Stomach smooth muscle (tissue), 2 donors: ENCODE data around the gene FLT4.
"Not testable (repeated sequence)": the region's sequence is repeated elsewhere in the genome, so short reads cannot be mapped to it uniquely, and the experiment has no call there.

Experiments used
- H3K27ac ChIP-seq: one replicate; pipeline ENCODE4 v1.7.0; 2013; ENCODE audit warnings: mild to moderate bottlenecking, low read length, inconsistent platforms
- H3K27me3 ChIP-seq, 2 donors: one replicate each; pipeline ENCODE4 v1.7.0; 2013; ENCODE audit warnings: low read length in 2 of 2; ENCODE audit not compliant: insufficient read depth in 2 of 2, control insufficient read depth in 1 of 2
- H3K36me3 ChIP-seq, 2 donors: one replicate each; pipeline ENCODE4 v1.7.0; 2013; ENCODE audit warnings: low read length in 2 of 2; ENCODE audit not compliant: control insufficient read depth in 2 of 2, insufficient read depth in 2 of 2
- H3K4me1 ChIP-seq: one replicate; pipeline ENCODE4 v1.7.0; 2013; ENCODE audit warnings: low read length; ENCODE audit not compliant: control insufficient read depth, insufficient read depth
- H3K4me3 ChIP-seq, 2 donors: one replicate each; pipeline ENCODE4 v1.7.0; 2013; ENCODE audit warnings: low read length in 2 of 2
- H3K9ac ChIP-seq, 2 donors: one replicate each; pipeline ENCODE4 v1.7.0; 2013; ENCODE audit warnings: low read length in 2 of 2, mild to moderate bottlenecking in 1 of 2
- H3K9me3 ChIP-seq, 2 donors: one replicate each; pipeline ENCODE4 v1.7.0; 2013; ENCODE audit warnings: low read length in 2 of 2; ENCODE audit not compliant: control insufficient read depth in 2 of 2
- donor health status: healthy.
- donor health status: Pancreatic carcinoma.

The FLT4 gene

DNA sequence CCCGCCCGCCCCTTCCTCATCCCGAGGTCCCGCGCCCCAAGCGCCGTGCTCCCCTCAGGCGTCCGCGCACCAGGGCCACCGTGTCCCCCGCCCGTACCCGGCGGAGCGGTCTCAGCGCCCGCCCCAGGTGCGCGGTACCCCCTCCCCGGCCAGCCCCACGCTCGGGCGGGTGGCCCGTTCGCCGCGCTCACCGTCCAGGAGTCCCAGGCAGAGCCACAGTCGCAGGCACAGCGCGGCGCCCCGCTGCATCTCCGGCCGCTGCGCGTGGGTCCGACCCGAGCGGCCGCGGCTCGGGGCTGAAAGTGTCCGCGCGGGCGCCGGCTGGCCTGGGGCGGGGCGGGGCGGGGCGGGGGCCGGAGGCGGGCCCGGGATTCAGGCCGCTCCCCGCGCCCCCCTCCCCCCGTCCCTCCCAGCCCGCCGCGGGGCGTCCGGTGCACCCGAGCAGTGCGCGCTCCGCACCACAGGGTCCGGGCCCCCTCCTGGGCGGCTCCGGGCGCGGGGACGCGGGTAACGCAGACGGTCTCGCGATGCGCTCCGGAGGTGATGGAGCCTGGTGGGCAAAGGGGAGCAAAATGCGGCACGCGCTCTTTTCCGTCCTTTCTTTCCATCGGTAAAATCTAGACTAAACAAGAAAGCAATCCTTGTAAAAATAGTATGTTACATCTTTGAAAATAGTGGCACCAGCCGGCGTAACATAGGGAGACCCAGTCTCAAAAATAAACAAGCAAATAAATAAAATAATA lies at the start of gene FLT4:
FLT4 (minus strand) TSS at position 304 of the 743 bp plus-strand sequence; CDS start at position 249, 55 bp downstream.
- Histone ChIP-seq H3K9me3 (no peaks in the 10 kb centered on the region), H3K27me3 (peaks cover 23 to 52% of the 10 kb centered on the region in 2 donors), H3K4me3 (peak within 1 kb of the TSS; percentile 19 to 64), H3K36me3 (no peaks in the 10 kb centered on the region), H3K9ac (no peak within 1 kb of the TSS), H3K4me1 (peaks cover 16% of the 10 kb centered on the region), H3K27ac (no peak within 1 kb of the TSS)

DNA sequence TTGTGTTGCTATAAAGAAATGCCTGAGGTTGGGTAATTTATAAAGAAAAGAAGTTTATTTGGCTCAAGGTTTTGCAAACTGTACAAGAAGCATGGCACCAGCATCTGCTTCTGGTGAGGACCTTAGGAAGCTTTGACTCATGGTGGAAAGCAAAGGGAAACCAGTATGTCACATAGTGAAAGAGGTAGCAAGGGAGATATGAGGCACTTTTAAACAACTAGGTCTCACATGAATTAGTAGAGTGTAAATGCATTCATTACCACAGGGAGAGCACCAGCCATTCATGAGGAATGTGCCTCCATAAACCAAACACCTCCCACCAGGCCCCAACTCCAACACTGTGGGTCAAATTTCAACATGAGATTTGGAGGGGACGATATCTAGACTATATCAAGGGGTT lies 49.6 kb upstream of the FLT4 start:
- Histone ChIP-seq H3K9ac (no peak overlapping the region), H3K36me3 (no peaks in the 10 kb centered on the region), H3K27ac (no peak overlapping the region), H3K9me3 (peaks cover 0 to 7% of the 10 kb centered on the region in 2 donors), H3K4me3 (no peak overlapping the region), H3K27me3 (peaks cover 0 to 2% of the 10 kb centered on the region in 2 donors), H3K4me1 (no peaks in the 10 kb centered on the region)

DNA sequence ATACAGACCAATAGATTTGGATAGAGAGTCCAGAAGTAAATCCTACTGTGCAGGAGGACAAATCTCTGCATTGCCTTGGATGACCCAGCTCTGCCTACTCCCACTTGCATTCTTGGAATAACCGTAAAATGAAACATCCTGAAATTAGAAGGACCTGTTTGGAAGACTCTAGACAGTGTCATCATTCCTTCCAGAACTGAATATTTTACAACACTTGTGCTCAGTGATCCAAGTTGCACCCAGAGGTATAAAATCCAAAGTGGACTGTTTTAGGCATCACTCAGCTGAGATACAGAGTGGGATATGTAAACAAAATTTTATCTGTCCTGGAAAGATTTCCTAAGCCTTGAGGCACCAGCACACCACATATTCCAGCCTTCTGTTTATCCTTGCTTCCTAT lies 46.7 kb upstream of the FLT4 start:
- no peaks in the 10 kb centered on the region for H3K4me1 ChIP-seq
- H3K9me3 ChIP-seq, result peaks cover 0 to 4% of the 10 kb centered on the region in 2 donors
- H3K27me3 ChIP-seq, result peaks cover 0 to 4% of the 10 kb centered on the region in 2 donors
- H3K4me3 ChIP-seq, result no peak overlapping the region
- no peaks in the 10 kb centered on the region for H3K36me3 ChIP-seq
- no peak overlapping the region for H3K27ac ChIP-seq
- H3K9ac ChIP-seq, result no peak overlapping the region

DNA sequence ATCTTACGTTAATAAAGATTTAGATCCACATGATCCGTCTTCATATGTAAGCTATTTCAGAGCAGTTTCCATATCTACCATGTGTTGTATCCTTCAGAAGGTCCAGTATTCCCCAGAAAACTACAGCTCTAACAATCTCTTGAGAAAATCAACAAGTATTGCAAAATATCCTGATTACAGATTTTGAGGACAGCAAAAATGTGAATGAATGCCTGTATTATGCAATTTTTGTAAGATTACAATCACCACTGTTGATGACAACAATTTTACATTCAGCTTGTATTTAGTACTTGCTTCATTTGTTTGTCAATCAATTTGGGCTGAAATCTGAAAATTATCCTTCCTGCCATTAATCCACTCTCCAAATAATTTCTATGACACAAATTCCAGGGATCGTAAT lies 43.0 kb upstream of the FLT4 start:
- H3K4me1 ChIP-seq, result no peaks in the 10 kb centered on the region
- no peaks in the 10 kb centered on the region for H3K36me3 ChIP-seq
- H3K9me3 ChIP-seq, result peaks cover 0 to 4% of the 10 kb centered on the region in 2 donors
- H3K27me3 ChIP-seq, result peaks cover 3 to 8% of the 10 kb centered on the region in 2 donors
- H3K9ac ChIP-seq, result no peak overlapping the region
- no peak overlapping the region for H3K27ac ChIP-seq
- H3K4me3 ChIP-seq, result no peak overlapping the region

DNA sequence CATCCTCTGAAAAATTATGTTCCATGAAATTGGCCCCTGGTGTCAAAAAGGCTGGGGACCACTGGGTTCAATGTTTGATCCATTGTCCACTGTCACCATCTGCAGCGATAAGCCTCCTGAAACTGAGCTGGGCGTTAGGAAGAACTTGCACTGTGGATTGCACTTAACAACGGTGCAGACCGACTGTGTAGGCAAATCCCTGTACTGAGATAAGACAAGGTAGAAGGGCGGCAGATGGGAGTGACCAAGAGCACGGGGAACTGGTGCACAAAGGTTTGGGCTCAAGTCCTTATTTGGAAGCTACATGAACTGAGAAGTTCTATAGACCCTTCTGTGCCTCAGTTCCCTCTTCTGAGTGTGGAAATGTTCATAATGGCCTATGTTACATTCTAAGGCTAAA lies 41.6 kb upstream of the FLT4 start:
- Histone ChIP-seq H3K27me3 (peaks cover 3 to 10% of the 10 kb centered on the region in 2 donors), H3K9me3 (peaks cover 0 to 2% of the 10 kb centered on the region in 2 donors)

DNA sequence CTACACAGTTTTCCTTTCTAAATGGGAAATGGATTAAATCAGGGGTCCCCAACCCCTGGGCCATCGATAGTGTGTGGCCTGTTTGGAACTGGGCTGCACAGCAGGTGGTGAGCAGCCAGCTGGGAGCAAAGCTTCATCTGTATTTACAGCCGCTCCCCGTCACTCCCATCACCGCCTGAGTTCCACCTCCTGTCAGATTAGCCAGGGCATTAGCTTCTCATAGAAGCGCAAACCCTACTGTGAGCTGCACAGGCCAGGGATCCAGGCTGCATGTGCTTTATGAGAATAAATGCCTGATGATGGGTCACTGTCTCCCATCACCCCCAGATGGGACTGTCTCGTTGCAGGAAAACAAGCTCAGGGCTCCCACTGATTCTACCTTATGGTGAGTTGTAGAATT lies 41.2 kb upstream of the FLT4 start:
- H3K4me1 ChIP-seq, result no peaks in the 10 kb centered on the region
- peaks cover 3 to 10% of the 10 kb centered on the region in 2 donors for H3K27me3 ChIP-seq
- H3K27ac ChIP-seq, result no peak overlapping the region
- H3K4me3 ChIP-seq, result no peak overlapping the region
- H3K9me3 ChIP-seq, result no peaks in the 10 kb centered on the region
- H3K36me3 ChIP-seq, result no peaks in the 10 kb centered on the region
- H3K9ac ChIP-seq, result no peak overlapping the region

More for the DNA sequence above, 41.6 kb upstream of the FLT4 start:
- H3K36me3 ChIP-seq, result no peaks in the 10 kb centered on the region
- no peaks in the 10 kb centered on the region for H3K4me1 ChIP-seq
- no peak overlapping the region for H3K4me3 ChIP-seq
- H3K27ac ChIP-seq, result no peak overlapping the region
- no peak overlapping the region for H3K9ac ChIP-seq

DNA sequence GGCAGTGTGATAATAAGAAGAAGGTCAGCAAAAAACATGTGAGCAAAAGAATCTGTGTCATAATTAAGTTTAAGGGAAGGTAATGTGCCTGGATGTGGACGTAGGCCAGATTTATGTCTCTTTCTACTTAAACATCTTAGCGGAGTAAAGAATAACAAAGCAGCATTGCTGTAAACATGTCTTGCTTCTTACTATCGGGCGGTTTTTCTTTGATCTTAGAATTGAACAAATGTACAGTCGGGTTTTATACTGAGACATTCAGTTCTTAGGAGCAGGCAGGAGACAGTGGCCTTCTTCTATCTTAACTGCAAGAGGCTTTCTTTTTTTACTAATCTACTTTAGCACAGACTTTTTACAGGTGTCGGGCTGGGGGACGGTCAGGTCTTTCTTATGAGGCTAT lies 40.4 kb upstream of the FLT4 start:
- Histone ChIP-seq H3K4me3 (no peak overlapping the region), H3K4me1 (no peaks in the 10 kb centered on the region), H3K9ac (no peak overlapping the region), H3K27me3 (peaks cover 3 to 11% of the 10 kb centered on the region in 2 donors), H3K27ac (no peak overlapping the region), H3K9me3 (no peaks in the 10 kb centered on the region), H3K36me3 (no peaks in the 10 kb centered on the region)

DNA sequence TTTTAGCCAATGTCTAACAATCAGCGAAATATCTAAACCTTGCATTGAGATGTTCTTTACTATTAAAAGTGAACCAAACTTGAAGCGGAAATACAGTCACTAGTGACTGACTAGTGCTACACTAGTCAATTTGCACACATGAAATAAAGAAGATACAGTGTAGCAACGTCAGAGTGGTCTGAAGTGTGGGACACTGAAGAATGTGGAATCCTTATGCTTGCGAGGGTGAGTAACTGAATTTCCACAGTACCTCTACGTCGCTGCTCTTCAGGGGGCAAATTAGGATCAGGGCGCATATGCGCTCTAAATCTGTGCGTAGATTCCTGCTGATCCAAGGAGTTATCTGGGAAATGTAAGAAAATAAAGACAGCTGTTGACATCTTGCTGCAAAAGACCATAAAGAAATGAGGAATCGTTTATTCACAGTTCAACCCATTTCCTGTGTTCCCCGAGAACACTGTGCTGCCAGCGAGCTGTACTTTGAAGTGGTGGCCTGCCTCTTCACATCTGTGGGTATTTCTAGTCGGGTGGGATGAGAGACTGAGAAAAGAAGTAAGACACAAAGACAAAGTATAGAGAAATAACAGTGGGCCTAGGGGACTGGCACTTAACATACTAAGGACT lies 39.8 kb upstream of the FLT4 start:
- no peaks in the 10 kb centered on the region for H3K4me1 ChIP-seq
- no peak overlapping the region for H3K4me3 ChIP-seq
- no peaks in the 10 kb centered on the region for H3K9me3 ChIP-seq
- H3K9ac ChIP-seq, result no peak overlapping the region
- no peaks in the 10 kb centered on the region for H3K36me3 ChIP-seq
- peaks cover 3 to 16% of the 10 kb centered on the region in 2 donors for H3K27me3 ChIP-seq
- H3K27ac ChIP-seq, result no peak overlapping the region

DNA sequence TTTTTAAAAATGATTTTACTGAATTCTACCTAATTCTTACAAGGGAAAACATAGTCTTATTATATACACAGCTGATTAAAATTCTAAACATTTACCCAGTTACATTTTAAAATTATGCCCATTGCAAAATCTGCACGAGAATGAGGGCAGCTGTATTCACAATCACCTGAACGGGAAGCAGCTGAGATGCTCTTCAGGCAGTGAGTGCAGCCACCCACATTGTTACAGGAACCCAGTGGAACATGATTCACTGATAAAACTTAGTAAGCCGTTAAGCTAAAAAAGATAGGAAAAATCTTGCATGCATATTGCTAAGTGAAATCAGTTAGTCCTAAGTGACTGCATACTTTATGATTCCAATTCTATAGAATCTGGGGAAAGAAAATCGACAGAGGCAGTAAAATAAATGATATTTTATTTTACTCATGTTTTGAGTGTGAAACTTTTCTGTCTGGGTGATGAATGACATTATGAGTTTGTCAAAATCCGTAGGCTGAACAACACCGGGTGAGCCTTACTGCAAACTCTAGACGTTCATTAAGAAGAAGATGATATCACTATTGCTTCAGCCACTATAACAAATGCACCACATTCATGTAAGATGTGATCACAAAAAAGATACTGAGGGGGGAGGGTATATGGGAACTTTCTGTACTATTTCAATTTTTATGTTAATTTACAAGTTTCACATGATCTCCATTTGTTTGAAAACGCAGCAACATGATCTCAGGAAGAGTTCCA lies 39.1 kb upstream of the FLT4 start:
- no peak overlapping the region for H3K9ac ChIP-seq
- peaks cover 3 to 16% of the 10 kb centered on the region in 2 donors for H3K27me3 ChIP-seq
- no peaks in the 10 kb centered on the region for H3K9me3 ChIP-seq
- no peak overlapping the region for H3K27ac ChIP-seq
- no peaks in the 10 kb centered on the region for H3K36me3 ChIP-seq
- no peaks in the 10 kb centered on the region for H3K4me1 ChIP-seq
- no peak overlapping the region for H3K4me3 ChIP-seq

DNA sequence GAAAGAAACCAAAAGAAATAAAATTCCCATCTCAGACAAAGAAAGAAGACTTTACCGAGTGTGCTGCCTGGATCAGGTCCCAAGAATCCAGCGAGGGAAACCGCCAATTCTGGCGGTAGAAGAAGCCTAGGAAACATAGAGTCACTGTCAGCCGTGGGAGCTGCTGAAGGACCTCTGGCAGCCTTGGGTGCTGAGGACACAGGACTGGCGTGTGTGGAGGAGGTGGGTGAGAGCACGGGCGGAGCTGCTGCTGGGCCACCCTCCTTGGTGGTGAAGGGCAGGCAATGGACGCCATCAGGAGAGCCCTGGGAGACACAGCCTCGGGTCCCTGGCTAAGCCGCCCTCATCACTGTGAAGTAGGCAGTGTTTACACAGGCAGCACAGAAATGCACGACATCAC lies 37.4 kb upstream of the FLT4 start:
- H3K9ac ChIP-seq, H3K27ac ChIP-seq, H3K36me3 ChIP-seq, H3K4me1 ChIP-seq, H3K4me3 ChIP-seq, H3K9me3 ChIP-seq: not testable (repeated sequence)
- H3K27me3 ChIP-seq, result peaks cover 3 to 20% of the 10 kb centered on the region in 2 donors
